ENCODE results near the gene ADAP1.

ADAP1 gene

GRCh38 chr7:856444-857095, 97.9 kb downstream of the ADAP1 start:
- H3K4me3 ChIP-seq (ENCODE audit: low read depth, low read length): no peak overlapping the region
- no peak for TF ChIP-seq CTCF (IDR thresholded peaks at IDR 0.05; ENCODE audit: low read depth, low read length)

DNA sequence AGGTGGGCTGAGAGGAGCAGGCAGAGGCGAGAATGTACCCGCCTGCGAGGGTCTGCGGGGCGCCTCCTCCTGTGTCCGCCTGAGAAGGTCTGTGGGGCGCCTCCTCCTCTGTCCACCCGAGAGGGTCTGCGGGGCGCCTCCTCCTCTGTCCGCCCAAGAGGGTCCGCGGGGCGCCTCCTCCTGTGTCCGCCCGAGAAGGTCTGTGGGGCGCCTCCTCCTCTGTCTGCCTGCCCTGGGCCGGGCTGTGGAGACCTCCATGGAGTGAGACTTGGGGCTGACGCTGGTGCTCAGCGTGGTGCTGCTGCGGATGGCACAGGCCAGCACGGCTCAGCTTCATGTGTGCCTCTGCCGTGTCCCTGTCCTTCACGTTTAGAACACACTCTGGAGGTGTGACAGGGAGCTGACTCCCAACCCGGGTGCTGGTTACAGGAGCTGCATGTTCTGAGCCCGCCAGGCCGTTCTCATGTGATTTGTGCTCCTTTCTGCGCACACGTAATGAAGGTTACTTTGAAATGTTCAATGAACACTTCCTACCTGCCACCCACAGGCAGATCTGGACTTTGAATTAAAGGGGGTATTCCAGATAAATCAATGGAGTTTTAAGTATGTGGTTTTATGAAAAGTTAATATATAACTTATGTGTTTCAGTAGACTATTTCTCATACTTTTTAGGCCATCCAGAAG, 98.7 kb downstream of the ADAP1 start:
- no peak for TF ChIP-seq CTCF (IDR thresholded peaks at IDR 0.05; ENCODE audit: low read depth, low read length)

GRCh38 chr7:854118-854775, 100.2 kb downstream of the ADAP1 start:
- TF ChIP-seq CTCF (IDR thresholded peaks at IDR 0.05; ENCODE audit: low read depth, low read length): no peak

More for the DNA sequence above, 98.7 kb downstream of the ADAP1 start:
- H3K4me3 ChIP-seq (ENCODE audit: low read depth, low read length): no peak overlapping the region

DNA sequence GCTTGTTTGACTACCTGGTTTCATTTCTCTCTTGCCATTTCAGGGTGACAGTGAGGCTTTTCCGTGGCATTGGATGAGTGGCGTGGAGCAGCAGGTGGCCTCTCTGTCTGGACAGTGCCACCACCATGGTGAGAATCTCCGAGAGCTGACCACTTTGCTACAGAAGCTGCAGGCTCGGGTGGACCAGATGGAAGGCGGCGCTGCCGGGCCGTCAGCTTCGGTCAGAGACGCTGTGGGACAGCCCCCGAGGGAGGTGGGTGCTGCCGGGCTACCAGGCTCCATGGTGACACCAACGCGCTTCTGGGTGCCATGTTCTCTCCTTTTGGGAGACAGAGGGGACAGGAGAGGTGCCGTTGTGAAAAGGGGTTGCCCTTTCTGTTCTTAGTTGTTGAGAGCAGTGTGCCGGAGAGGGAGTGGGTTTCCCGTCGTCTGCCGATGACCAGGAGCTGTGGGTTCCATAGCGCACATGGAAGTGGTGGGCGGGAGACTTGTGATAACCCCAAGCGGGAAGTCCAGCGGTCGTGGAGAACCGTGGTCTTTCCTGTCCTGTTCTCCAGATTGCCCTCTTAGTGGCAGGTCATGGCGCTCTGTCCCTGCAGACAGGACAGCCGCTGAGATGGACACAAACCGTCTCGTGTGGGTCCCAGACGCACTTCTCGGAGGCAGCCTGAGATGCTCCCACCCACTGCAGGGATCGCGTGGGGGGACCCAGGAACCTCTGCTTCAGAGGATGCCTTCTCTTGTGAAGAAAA, 100.9 kb downstream of the ADAP1 start:
- no peak overlapping the region for H3K4me3 ChIP-seq (ENCODE audit: low read depth, low read length)
- no peak for TF ChIP-seq CTCF (IDR thresholded peaks at IDR 0.05; ENCODE audit: low read depth, low read length)

More at GRCh38 chr7:854118-854775, 100.2 kb downstream of the ADAP1 start:
- H3K4me3 ChIP-seq (ENCODE audit: low read depth, low read length): no peak overlapping the region

DNA sequence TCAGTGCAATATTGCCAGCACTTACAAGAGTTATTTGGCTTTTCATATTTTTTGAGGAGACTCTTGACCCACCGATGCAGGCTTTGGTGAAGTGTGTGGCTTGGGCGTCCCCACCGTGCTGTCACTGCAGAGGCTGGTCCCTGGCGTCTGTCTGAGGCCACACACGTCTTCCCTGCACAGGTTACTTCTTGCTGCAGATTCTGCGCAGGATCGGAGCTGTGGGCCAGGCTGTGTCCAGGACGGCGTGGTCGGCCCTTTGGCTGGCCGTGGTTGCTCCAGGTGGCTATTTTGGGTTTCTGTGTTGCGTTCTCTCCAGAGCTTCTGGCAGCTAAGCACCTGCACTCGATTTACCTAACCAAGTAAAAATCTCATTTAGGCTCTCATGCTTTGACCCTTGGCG, 103.3 kb downstream of the ADAP1 start:
- TF ChIP-seq CTCF (IDR thresholded peaks at IDR 0.05; ENCODE audit: low read depth, low read length): no peak
- no peak overlapping the region for H3K4me3 ChIP-seq (ENCODE audit: low read depth, low read length)

DNA sequence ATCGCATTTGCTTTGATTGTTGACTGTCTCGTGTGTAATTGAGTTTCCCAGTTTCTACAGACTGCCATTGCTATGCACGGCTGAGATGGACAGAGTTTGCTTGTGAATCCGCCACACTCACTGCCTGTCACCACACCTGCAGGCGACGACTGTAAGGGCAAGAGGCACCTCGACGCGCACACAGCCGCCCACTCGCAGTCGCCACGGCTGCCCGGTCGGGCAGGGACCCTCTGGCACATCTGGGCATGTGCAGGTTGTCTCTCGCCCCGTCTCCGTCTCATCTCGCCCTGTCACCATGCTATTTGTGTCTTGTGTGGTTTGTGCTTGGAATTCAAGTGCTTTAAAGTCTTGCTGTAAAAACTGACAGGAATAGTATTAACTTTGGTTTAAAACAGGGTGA, 104.7 kb downstream of the ADAP1 start:
- H3K4me3 ChIP-seq (ENCODE audit: low read depth, low read length): no peak overlapping the region

More for the DNA sequence above, 104.7 kb downstream of the ADAP1 start:
- TF ChIP-seq CTCF (IDR thresholded peaks at IDR 0.05; ENCODE audit: low read depth, low read length): no peak

All from WI38 (cell line).